ENCODE data around the gene RCCD1. TPM values are rescaled to one million over a fixed set of nuclear protein-coding genes. Genes with fewer than 3 reads are reported as not detected.

The RCCD1 gene
- total and polyA plus RNA-seq, 2 of the 8 experiments (the other 6 are each of a cell fraction or from before 2014, with no cell fraction given): 9.9 to 18.8 TPM

DNA sequence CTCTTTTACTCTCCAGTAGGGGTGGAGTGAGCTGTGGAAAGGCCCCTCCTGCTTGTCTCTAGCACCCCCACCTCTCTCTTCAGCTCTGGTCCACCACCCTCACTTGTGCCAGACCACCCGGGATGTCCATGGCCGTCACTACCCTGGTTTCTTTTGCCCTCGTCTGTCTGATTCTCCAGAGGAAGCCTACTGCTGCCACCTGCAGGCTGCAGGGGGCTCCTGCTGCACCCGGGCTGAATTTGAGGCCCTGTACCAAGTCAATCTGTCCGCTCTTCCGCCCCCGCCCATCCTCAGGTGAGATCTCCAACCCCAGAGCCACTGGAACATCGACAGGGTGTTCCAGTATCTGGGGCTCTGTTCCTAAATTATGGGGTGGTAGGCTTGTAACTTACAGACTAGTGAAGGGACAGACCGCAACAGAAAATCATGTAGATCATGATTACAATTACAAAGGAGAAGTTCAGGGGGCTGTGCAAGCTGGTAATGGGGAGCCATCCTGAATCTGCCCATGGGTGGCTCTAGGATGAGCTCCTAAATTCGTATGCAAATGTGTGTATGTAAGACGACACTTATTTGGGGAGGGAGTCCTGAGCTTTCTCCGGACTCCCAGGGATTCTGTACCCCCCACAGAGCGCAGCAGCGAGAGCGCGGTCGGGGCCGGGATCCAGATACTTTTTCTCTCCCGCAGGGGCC lies 20.3 kb upstream of the RCCD1 start (continued):
- peak; percentile 88; the same call in 1 of the 2 replicates for TF ChIP-seq EGR1 (IDR thresholded peaks at IDR 0.05; ENCODE audit: borderline replicate concordance, low read depth, low read length)
- no peak for TF ChIP-seq HDAC2 (IDR thresholded peaks at IDR 0.05; ENCODE audit: borderline replicate concordance in 1 of 2, low read depth in 2 of 2, low read length in 2 of 2)
- TF ChIP-seq RBBP5 (IDR thresholded peaks at IDR 0.05; ENCODE audit: borderline replicate concordance, low read depth, low read length): no peak
- TF ChIP-seq TBP (IDR thresholded peaks at IDR 0.05; ENCODE audit: low read depth, low read length): no peak
- TF ChIP-seq TAF7 (optimal IDR thresholded peaks at IDR 0.05; ENCODE audit: borderline replicate concordance, low read depth, low read length): no peak
- no peak for TF ChIP-seq BRCA1 (IDR thresholded peaks at IDR 0.05; ENCODE audit: low read depth, low read length)
- TF ChIP-seq PHF8 (conservative IDR thresholded peaks at IDR 0.05; ENCODE audit: low read depth, low read length): no peak
- TF ChIP-seq JUN (IDR thresholded peaks at IDR 0.05; ENCODE audit: low read depth, low read length): no peak
- no peak for TF ChIP-seq SUZ12 (IDR thresholded peaks at IDR 0.05; ENCODE audit: low read length)
- TF ChIP-seq SIN3A (conservative IDR thresholded peaks at IDR 0.05 in 1 of 2, IDR thresholded peaks at IDR 0.05 in 1 of 2; ENCODE audit: low read depth in 1 of 2, low read length in 2 of 2): no peak; a peak in 1 of 4 replicates
- TF ChIP-seq ZNF274 (IDR thresholded peaks at IDR 0.05; ENCODE audit: borderline replicate concordance, extremely low read depth, low read length): no peak
- no peak for TF ChIP-seq NRF1 (IDR thresholded peaks at IDR 0.05; ENCODE audit: low read depth, low read length)
- TF ChIP-seq KDM1A (IDR thresholded peaks at IDR 0.05; ENCODE audit: borderline replicate concordance, low read length): no peak
- TF ChIP-seq POLR2AphosphoS5 (IDR thresholded peaks at IDR 0.05; ENCODE audit: low read depth, low read length): no peak
- no peak for TF ChIP-seq NANOG (IDR thresholded peaks at IDR 0.05; ENCODE audit: insufficient read depth, low read depth, low read length, poor library complexity, severe bottlenecking)
- TF ChIP-seq BCL11A (IDR thresholded peaks at IDR 0.05; ENCODE audit: low read depth in 2 of 2, low read length in 2 of 2): no peak
- TF ChIP-seq, protein P1, sequence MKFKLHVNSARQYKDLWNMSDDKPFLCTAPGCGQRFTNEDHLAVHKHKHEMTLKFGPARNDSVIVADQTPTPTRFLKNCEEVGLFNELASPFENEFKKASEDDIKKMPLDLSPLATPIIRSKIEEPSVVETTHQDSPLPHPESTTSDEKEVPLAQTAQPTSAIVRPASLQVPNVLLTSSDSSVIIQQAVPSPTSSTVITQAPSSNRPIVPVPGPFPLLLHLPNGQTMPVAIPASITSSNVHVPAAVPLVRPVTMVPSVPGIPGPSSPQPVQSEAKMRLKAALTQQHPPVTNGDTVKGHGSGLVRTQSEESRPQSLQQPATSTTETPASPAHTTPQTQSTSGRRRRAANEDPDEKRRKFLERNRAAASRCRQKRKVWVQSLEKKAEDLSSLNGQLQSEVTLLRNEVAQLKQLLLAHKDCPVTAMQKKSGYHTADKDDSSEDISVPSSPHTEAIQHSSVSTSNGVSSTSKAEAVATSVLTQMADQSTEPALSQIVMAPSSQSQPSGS (IDR thresholded peaks at IDR 0.05; ENCODE audit: low read length): no peak
- 0 out of 2 replicates have a peak, but pooled peaks have one; percentile 30 for TF ChIP-seq CREB1 (IDR thresholded peaks at IDR 0.05)
- TF ChIP-seq CHD2 (IDR thresholded peaks at IDR 0.05; ENCODE audit: low read length): no peak
- TF ChIP-seq EZH2 (IDR thresholded peaks at IDR 0.05; ENCODE audit: low read depth, low read length, severe bottlenecking): no peak
- TF ChIP-seq, protein P2, sequence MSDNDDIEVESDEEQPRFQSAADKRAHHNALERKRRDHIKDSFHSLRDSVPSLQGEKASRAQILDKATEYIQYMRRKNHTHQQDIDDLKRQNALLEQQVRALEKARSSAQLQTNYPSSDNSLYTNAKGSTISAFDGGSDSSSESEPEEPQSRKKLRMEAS (IDR thresholded peaks at IDR 0.05): no peak; the same call in 1 of the 2 replicates
- no peak for TF ChIP-seq TAF1 (IDR thresholded peaks at IDR 0.05; ENCODE audit: low read depth, low read length)

All from H1 (cell line).